Activated naive CD4-positive, alpha-beta T cell treated with Interleukin-2 at 50 U/mL for 16 hours (primary cell): ENCODE data around the gene SLC35F6.
"Not testable (repeated sequence)": the region's sequence is repeated elsewhere in the genome, so short reads cannot be mapped to it uniquely, and the experiment has no call there.

Source experiments
- DNase-seq: peaks from one replicate; pipeline ENCODE4 v3.0.0-alpha.2; 2020

Gene SLC35F6

GRCh38 chr2:26786207-26787028 lies 22.3 kb downstream of the SLC35F6 start:
- no peak for DNase-seq

GRCh38 chr2:26792720-26793119 lies 28.6 kb downstream of the SLC35F6 start:
- DNase-seq = no peak

- no peak for DNase-seq
Observed at GRCh38 chr2:26793518-26793917, 29.4 kb downstream of the SLC35F6 start.

- DNase-seq = not testable (repeated sequence)
Observed at GRCh38 chr2:26795135-26795534, 31.1 kb downstream of the SLC35F6 start.

GRCh38 chr2:26801328-26801727 lies 37.2 kb downstream of the SLC35F6 start:
- no peak for DNase-seq

GRCh38 chr2:26801796-26802195 lies 37.7 kb downstream of the SLC35F6 start:
- DNase-seq = no peak

- DNase-seq = no peak
Observed at GRCh38 chr2:26805241-26805676, 41.2 kb downstream of the SLC35F6 start.

- DNase-seq = no peak
Observed at GRCh38 chr2:26807788-26808460, 43.8 kb downstream of the SLC35F6 start.

GRCh38 chr2:26809211-26809610 lies 45.1 kb downstream of the SLC35F6 start:
- no peak for DNase-seq

GRCh38 chr2:26809876-26810577 lies 45.9 kb downstream of the SLC35F6 start:
- DNase-seq = no peak

- DNase-seq = no peak
Observed at GRCh38 chr2:26811261-26811660, 47.2 kb downstream of the SLC35F6 start.

- no peak for DNase-seq
Observed at GRCh38 chr2:26811791-26812694, 48.0 kb downstream of the SLC35F6 start.

GRCh38 chr2:26812731-26813130 lies 48.6 kb downstream of the SLC35F6 start:
- no peak for DNase-seq

GRCh38 chr2:26814072-26814765 lies 50.1 kb downstream of the SLC35F6 start:
- not testable (repeated sequence) for DNase-seq

GRCh38 chr2:26816893-26817292 lies 52.8 kb downstream of the SLC35F6 start:
- DNase-seq = no peak

GRCh38 chr2:26818255-26818654 lies 54.2 kb downstream of the SLC35F6 start:
- no peak for DNase-seq

GRCh38 chr2:26818972-26819371 lies 54.9 kb downstream of the SLC35F6 start:
- DNase-seq = no peak

- DNase-seq = no peak
Observed at GRCh38 chr2:26820932-26821331, 56.8 kb downstream of the SLC35F6 start.

- no peak for DNase-seq
Observed at GRCh38 chr2:26822877-26823276, 58.8 kb downstream of the SLC35F6 start.
